Gastroesophageal sphincter (tissue), 4 donors: ENCODE data around the gene CGRRF1. TPM values are rescaled to one million over a fixed set of nuclear protein-coding genes. Genes with fewer than 3 reads are reported as not detected.

Experiments
- ATAC-seq: fragments of 150-250 bp; one replicate; pipeline ENCODE4 v1.9.1; 2016; ENCODE audit warnings: mild to moderate bottlenecking, moderate library complexity
- H3K27ac ChIP-seq, 4 donors: fragments of 200-600 bp; sonication (generic) in 3 of 4; 1 replicate in 3 of 4; 2 replicates in 1 of 4; pipeline ENCODE4 v1.5.1; 2016 to 2019
- H3K27me3 ChIP-seq: fragments of 200-600 bp; sonication (generic); one replicate; pipeline ENCODE4 v1.5.1; 2019
- H3K36me3 ChIP-seq, 2 donors: fragments of 200-600 bp; sonication (generic); one replicate each; pipeline ENCODE4 v1.5.1; 2019; ENCODE audit warnings: control low read depth in 1 of 2
- H3K4me1 ChIP-seq, 3 donors: fragments of 200-600 bp; sonication (generic); 1 replicate in 2 of 3; 2 replicates in 1 of 3; pipeline ENCODE4 v1.5.1; 2016 to 2019; ENCODE audit warnings: control low read depth in 2 of 3
- H3K4me3 ChIP-seq, 2 donors: fragments of 200-600 bp; sonication (generic); one replicate each; pipeline ENCODE4 v1.5.1; 2019; ENCODE audit warnings: mild to moderate bottlenecking in 1 of 2, moderate library complexity in 1 of 2
- H3K9me3 ChIP-seq, 3 donors: fragments of 200-600 bp; sonication (generic); one replicate each; pipeline ENCODE4 v1.5.1; 2017 to 2019; ENCODE audit warnings: control low read depth in 2 of 3
- CTCF ChIP-seq, 4 experiments: fragments of 200-600 bp in 2 of 4; fragments of 450-650 bp in 2 of 4; sonication (generic) in 1 of 4; IDR thresholded peaks; one replicate each; pipeline ENCODE4 v1.5.1; 2017 to 2019; ENCODE audit warnings: antibody characterized with exemption in 4 of 4, mild to moderate bottlenecking in 2 of 4, moderate library complexity in 2 of 4
- EP300 ChIP-seq: sonication (generic); formaldehyde crosslinking; IDR thresholded peaks from one replicate; pipeline ENCODE4 v1.6.1; 2017; ENCODE audit warnings: antibody characterized with exemption, mild to moderate bottlenecking
- POLR2A ChIP-seq, 2 donors: fragments of 450-650 bp; IDR thresholded peaks; one replicate each; pipeline ENCODE4 v1.6.1; 2017; ENCODE audit warnings: antibody characterized with exemption in 2 of 2, mild to moderate bottlenecking in 2 of 2, moderate library complexity in 1 of 2
- POLR2AphosphoS5 ChIP-seq: sonication (generic); formaldehyde crosslinking; IDR thresholded peaks from one replicate; pipeline ENCODE4 v1.6.1; 2017; ENCODE audit warnings: antibody characterized with exemption
- WGBS, 2 donors: methylation state at CpG; one replicate each; pipeline ENCODE4 v1.1.5; 2018; ENCODE audit warnings: low coverage in 1 of 2; 5-methylcytosine and 5-hydroxymethylcytosine counted together
- total RNA-seq, 4 donors: library from RNA; depleted of rRNA; stranded (reverse); fragments of >200 nt; gene quantifications; one replicate each; pipeline ENCODE4 v1.1.0, GENCODE V29; 2016

The CGRRF1 gene
- total RNA-seq, 4 donors from 2014 or later, result 12.3 to 32.8 (median 22.2) TPM

DNA sequence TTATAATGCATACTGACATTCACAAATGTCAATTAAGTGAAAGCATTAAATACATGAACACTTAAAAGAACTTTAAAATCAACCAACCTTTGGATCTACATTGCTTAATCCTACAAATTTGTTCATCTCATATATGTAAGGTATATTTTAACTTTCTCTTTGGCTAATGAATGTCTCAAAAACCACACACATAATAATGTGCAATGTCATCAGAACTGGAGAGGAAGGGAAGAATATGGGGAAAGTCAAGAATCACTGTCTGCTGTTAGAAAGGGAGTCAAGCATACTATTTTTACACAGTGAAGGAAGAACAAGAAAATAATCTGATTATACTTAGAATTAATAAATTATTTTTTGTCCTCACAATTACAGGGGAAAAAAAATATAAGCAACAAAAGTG, 25.9 kb upstream of the CGRRF1 start:
- peaks cover 0 to 57% (median 3%) of the 10 kb centered on the region in 3 donors for H3K4me1 ChIP-seq
- H3K27ac ChIP-seq, result no peak overlapping the region
- no peak for ATAC-seq
- no peak for TF ChIP-seq POLR2AphosphoS5
- no peak for TF ChIP-seq EP300
- TF ChIP-seq POLR2A (IDR thresholded peaks at IDR 0.05), result no peak
- TF ChIP-seq CTCF (IDR thresholded peaks at IDR 0.05), result no peak
- no peaks in the 10 kb centered on the region for H3K9me3 ChIP-seq
- no peaks in the 10 kb centered on the region for H3K27me3 ChIP-seq
- H3K4me3 ChIP-seq, result no peak overlapping the region
- H3K36me3 ChIP-seq, result peaks cover 0 to 31% of the 10 kb centered on the region in 2 donors

- Histone ChIP-seq H3K36me3 (peaks cover 0 to 18% of the 10 kb centered on the region in 2 donors), H3K27ac (no peak overlapping the region), H3K9me3 (no peaks in the 10 kb centered on the region), H3K27me3 (no peaks in the 10 kb centered on the region), H3K4me1 (peaks cover 0 to 65% (median 8%) of the 10 kb centered on the region in 3 donors), H3K4me3 (no peak overlapping the region)
- TF ChIP-seq CTCF (IDR thresholded peaks at IDR 0.05), result no peak
- no peak for TF ChIP-seq POLR2AphosphoS5
- TF ChIP-seq POLR2A (IDR thresholded peaks at IDR 0.05), result no peak
- TF ChIP-seq EP300, result no peak
- no peak for ATAC-seq
- 82 to 93% methylated on average over 1 of the region's 1 CpG for WGBS, 2 donors
Measured at GRCh38 chr14:54486685-54487084, 23.0 kb upstream of the CGRRF1 start.

- Histone ChIP-seq H3K27me3 (no peaks in the 10 kb centered on the region), H3K27ac (peak overlapping the region in 3 of 4 donors; percentile 93 to 96 (median 95)), H3K4me3 (peak overlapping the region; percentile 77 to 84), H3K36me3 (peaks cover 0 to 7% of the 10 kb centered on the region in 2 donors), H3K9me3 (no peaks in the 10 kb centered on the region), H3K4me1 (peaks cover 0 to 57% (median 8%) of the 10 kb centered on the region in 3 donors)
- 27 to 34% methylated on average over 4 of the region's 4 CpGs for WGBS, 2 donors
- no peak for ATAC-seq
- TF ChIP-seq EP300, result no peak
- TF ChIP-seq POLR2A (IDR thresholded peaks at IDR 0.05), result no peak
- TF ChIP-seq POLR2AphosphoS5, result peak; percentile 7
Measured at GRCh38 chr14:54487771-54488170, 21.9 kb upstream of the CGRRF1 start.

DNA sequence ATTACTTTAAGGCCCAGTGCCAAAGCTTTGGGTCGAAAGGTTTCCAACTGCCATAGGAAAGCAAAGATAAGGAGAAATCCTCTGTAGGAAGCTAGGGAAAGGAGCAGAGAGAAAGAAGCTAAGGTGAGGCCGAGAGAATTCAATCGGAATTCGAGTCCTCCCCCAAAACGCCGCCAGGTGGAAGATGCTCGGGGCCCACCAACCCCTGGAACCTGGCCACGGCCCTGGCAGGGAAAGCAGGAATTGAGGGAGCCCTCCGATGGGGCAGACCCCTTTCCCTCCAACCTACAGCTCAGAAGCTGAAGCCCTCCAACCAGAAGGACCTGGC, 21.4 kb upstream of the CGRRF1 start:
- WGBS, 2 donors, result 0% methylated on average over 9 of the region's 9 CpGs
- no peak for ATAC-seq

DNA sequence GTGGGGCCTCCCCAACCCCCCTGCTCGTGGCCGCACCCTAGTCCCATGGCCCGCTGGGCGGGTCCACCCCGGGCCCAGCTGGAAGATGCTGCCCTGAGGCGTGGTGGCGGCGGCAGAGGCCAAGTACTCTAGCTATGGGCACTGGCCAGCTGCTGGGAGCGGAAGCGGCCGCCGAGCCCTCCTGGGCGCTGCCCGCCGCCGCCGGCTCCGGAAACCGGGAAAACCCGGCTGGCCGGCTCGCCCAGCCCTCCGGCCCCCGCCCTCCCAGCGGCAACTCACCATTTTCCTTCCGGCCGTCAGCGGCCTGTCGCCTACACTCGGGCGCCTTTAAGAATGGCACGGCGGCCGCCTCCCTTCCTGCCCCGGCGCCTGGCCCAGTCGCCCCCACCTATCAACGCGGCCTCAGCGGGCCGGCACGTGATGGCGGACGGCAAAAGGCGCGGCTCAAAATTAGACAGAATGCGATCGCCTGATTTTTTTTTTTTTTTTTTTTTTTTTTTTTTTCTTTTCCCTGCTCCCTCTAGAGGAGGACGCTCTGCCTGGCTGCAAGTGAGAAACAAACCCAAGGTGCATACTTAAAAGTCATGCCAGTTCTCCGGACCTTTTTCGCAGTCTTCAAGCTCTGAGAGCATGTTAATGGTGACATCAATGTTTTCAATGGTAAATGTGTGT, 20.9 kb upstream of the CGRRF1 start, which contains the start of gene GMFB:
GMFB (minus strand) TSS at position 335 of the 672 bp plus-strand sequence; CDS start at position 282, 53 bp downstream.
- peak; percentile 98 for ATAC-seq
- Histone ChIP-seq H3K36me3 (no peaks in the 10 kb centered on the region), H3K27ac (peak within 1 kb of the TSS; percentile 86 to 96 (median 94)), H3K4me3 (peak within 1 kb of the TSS; percentile 77 to 84), H3K9me3 (no peaks in the 10 kb centered on the region), H3K4me1 (peaks cover 0 to 49% (median 8%) of the 10 kb centered on the region in 3 donors), H3K27me3 (no peaks in the 10 kb centered on the region)
- 0 to 1% methylated on average over 3 to 20 of the region's 51 CpGs for WGBS, 2 donors
- peak; percentile 17 to 62 (median 27) for TF ChIP-seq CTCF (IDR thresholded peaks at IDR 0.05)
- no peak for TF ChIP-seq EP300
- TF ChIP-seq POLR2A (IDR thresholded peaks at IDR 0.05), result peak; percentile 77 to 83
- peak; percentile 85 for TF ChIP-seq POLR2AphosphoS5

More for the DNA sequence above, 21.4 kb upstream of the CGRRF1 start:
- TF ChIP-seq POLR2A (IDR thresholded peaks at IDR 0.05) (no peak), CTCF (IDR thresholded peaks at IDR 0.05) (no peak), POLR2AphosphoS5 (no peak), EP300 (no peak)
- Histone ChIP-seq H3K27me3 (no peaks in the 10 kb centered on the region), H3K9me3 (no peaks in the 10 kb centered on the region), H3K36me3 (peaks cover 0 to 2% of the 10 kb centered on the region in 2 donors), H3K4me1 (peaks cover 0 to 54% (median 8%) of the 10 kb centered on the region in 3 donors), H3K4me3 (peak overlapping the region; percentile 77 to 84), H3K27ac (peak overlapping the region; percentile 86 to 96 (median 94))
